VCaP (cell line): ENCODE data around the gene NUP210L.
"Not testable (repeated sequence)": the region's sequence is repeated elsewhere in the genome, so short reads cannot be mapped to it uniquely, and the experiment has no call there.

Source experiments
- H3K27ac ChIP-seq: fragments of 450-650 bp; 2 replicates; pipeline ENCODE4 v1.5.1; 2017
- TF ChIP-seq, protein P1 (sequence below): fragments of 450-650 bp; conservative IDR thresholded peaks from 2 replicates; pipeline ENCODE4 v1.5.1; 2017; ENCODE audit warnings: mild to moderate bottlenecking, moderate library complexity

Gene NUP210L

DNA sequence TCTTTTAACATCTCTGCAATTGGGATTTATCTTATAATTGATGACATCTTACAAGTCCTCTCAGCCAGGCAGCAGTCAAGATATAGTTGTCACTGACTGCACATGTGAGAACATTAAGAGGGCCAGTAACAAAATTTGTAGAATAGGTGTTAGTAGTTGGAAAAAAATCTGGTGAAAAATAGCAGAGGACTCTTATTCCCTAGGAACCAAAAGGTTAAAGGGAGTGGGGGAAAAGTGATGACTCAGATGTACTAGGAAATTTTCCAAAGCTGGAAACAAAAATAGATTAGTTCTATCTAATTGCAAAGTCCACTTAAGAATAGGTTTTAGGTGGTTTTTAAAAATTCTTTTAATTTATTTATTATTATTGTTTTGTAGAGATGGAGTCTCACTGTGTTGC lies 3.6 kb downstream of the NUP210L start:
- TF ChIP-seq, protein P1, sequence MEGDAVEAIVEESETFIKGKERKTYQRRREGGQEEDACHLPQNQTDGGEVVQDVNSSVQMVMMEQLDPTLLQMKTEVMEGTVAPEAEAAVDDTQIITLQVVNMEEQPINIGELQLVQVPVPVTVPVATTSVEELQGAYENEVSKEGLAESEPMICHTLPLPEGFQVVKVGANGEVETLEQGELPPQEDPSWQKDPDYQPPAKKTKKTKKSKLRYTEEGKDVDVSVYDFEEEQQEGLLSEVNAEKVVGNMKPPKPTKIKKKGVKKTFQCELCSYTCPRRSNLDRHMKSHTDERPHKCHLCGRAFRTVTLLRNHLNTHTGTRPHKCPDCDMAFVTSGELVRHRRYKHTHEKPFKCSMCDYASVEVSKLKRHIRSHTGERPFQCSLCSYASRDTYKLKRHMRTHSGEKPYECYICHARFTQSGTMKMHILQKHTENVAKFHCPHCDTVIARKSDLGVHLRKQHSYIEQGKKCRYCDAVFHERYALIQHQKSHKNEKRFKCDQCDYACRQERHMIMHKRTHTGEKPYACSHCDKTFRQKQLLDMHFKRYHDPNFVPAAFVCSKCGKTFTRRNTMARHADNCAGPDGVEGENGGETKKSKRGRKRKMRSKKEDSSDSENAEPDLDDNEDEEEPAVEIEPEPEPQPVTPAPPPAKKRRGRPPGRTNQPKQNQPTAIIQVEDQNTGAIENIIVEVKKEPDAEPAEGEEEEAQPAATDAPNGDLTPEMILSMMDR = no peak
- no peak overlapping the region for H3K27ac ChIP-seq

DNA sequence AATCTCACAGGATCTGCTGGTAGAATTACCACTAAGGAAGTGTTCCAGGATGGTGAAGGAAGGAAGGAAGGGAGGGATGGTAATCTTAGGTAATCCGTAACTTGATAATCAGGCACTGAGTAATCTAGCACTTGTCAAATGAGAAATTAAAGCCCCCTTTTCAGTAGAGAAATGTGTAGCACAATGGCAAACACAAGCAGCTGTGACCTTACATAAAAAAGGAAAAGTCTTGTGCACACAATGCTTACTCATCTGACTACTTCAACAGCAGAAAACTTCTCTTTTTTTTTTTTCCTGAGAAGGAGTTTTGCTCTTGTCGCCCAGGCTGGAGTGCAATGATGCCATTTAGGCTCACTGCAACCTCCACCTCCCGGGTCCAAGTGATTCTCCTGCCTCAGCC lies 6.1 kb downstream of the NUP210L start:
- H3K27ac ChIP-seq = no peak overlapping the region
- TF ChIP-seq, protein P1 = no peak

DNA sequence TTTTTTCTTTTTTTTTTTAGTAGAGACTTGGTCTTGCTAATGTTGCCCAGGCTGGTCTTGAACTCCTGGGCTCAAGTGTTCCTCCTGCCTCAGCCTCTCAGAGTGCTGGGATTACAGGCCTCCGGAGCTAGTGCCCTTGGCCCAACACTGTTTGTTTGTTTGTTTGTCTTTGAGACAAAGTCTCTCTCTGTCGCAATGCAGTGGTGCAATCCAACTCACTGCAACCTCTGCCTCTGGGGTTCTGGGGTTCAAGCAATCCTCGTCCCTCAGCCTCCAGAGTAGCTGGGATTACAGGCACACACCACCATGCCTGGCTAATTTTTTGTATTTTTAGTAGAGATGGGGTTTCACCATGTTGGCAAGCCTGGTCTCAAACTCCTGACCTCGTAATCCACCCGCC lies 7.4 kb downstream of the NUP210L start:
- H3K27ac ChIP-seq = not testable (repeated sequence)

DNA sequence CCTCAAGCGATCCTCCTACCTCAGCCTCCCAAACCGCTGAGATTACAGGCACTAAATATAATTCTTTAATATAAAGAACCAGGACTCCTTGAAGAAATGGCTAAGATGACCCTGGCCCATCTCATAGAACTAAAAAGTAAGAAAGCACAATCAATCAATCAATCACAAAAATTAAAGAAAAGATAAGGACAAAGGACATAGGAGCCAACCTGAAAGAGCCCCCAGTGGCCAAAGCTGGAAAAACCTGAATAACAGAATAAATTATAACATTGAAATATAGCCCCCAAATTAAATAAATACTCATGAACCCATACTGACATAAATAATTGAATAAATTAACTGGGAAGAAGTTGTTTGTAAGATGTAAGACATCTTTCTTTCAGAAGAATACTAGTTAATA lies 8.9 kb downstream of the NUP210L start:
- no peak overlapping the region for H3K27ac ChIP-seq
- TF ChIP-seq, protein P1 = peak; percentile 62

DNA sequence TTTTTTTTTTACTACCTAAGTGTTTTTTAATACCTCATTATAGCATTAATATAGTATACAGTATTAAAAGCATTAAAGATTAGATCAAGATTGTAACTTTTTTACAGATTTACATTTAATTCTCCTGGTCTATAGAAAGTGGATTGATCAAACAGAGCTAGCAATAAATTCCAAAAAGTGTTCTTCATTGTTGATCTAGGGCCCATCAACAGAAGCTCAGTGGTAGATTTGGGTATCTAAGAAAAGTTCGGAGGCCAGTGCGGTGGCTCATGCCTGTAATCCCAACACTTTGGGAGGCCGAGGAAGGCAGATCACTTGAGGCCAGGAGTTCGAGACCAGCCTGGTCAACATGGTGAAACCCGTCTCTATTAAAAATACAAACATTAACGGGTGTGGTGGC lies 12.5 kb downstream of the NUP210L start:
- peak overlapping the region; percentile 86 for H3K27ac ChIP-seq
- TF ChIP-seq, protein P1 = no peak

DNA sequence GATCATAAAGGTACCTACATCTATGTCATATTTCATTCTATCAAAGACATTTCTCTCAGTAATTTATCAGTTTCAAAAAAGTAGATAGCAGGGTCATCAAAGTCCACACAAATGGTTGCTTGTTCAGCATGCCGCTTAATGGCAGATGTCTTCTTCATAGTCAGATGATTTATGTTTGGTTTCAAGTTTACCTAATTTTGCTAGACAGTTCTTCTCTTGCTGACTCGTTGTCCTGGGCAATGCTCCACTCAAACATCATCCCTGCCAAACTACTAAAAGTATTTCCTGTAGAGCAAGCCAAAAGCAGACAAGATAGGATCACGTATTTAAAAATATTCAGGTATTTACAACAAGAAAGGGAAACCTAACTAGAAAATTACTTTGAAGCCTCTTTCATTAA lies 13.6 kb downstream of the NUP210L start:
- H3K27ac ChIP-seq = peak overlapping the region; percentile 86
- TF ChIP-seq, protein P1 = no peak

DNA sequence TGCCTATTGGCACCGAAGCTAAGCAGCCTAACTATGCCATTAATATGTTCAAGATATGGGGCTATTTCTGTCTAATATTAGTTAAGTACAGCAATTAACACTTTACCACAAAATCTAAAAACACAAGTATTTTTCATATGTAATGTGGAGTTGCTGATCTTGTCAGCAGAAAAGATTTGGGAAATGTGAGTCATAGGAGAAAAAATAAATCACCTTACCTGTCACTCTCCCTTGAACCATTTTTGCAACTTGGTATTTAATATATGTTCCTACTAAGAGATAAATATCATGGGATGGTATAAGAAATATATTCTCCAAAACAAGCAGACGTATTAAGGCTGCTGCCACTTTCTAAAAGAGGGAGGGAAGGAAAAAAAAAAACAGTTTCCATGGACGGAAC lies 17.0 kb downstream of the NUP210L start:
- TF ChIP-seq, protein P1 = no peak
- no peak overlapping the region for H3K27ac ChIP-seq

DNA sequence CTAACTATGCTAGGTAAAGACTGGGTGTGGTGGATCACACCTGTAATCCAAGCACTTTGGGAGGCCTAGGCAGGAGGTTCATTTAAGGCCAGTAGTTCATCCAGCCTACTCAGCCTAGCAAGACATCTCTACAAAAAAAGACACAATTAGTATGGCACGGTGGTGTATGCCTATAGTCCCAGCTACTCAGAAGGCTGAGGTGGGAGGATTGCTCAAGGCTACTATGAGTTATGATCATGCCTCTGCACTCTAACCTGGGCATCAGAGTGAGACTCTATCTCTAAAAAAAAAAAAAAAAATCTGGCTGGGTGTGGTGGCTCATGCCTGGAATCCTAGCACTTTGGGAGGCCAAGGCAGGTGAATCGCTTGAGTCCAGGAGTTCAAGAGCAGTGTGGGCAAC lies 21.6 kb downstream of the NUP210L start:
- TF ChIP-seq, protein P1 = no peak
- H3K27ac ChIP-seq = no peak overlapping the region
